Trophoblast cell (in vitro differentiated cells and primary cell): ENCODE data around the gene MYH3.
A peak's percentile ranks its signal among the peaks of the same experiment; 100 is the strongest.

ENCODE experiments used
- DNase-seq, 2 donors: peaks; one replicate each; pipeline ENCODE4 v3.0.0-alpha.2; 2016
- H2AFZ ChIP-seq: 2 replicates; pipeline ENCODE4 v1.6.1; 2013; ENCODE audit warnings: low read length, moderate library complexity, mild to moderate bottlenecking; ENCODE audit not compliant: insufficient read depth, poor library complexity
- H2AK5ac ChIP-seq: 2 replicates; pipeline ENCODE4 v1.6.1; 2013; ENCODE audit warnings: mild to moderate bottlenecking, low read length
- H2BK120ac ChIP-seq: 2 replicates; pipeline ENCODE4 v1.6.1; 2013; ENCODE audit warnings: low read length, mild to moderate bottlenecking, moderate library complexity; ENCODE audit not compliant: insufficient read depth, poor library complexity
- H2BK12ac ChIP-seq: 2 replicates; pipeline ENCODE4 v1.6.1; 2013; ENCODE audit warnings: mild to moderate bottlenecking, low read length, moderate library complexity
- H2BK5ac ChIP-seq: 2 replicates; pipeline ENCODE4 v1.6.1; 2013; ENCODE audit warnings: low read length, low read depth, moderate library complexity, mild to moderate bottlenecking; ENCODE audit not compliant: poor library complexity
- H3K14ac ChIP-seq: 2 replicates; pipeline ENCODE4 v1.6.1; 2013; ENCODE audit warnings: mild to moderate bottlenecking, low read length
- H3K18ac ChIP-seq: 2 replicates; pipeline ENCODE4 v1.6.1; 2013; ENCODE audit warnings: mild to moderate bottlenecking, low read length
- H3K23ac ChIP-seq: 2 replicates; pipeline ENCODE4 v1.6.1; 2013; ENCODE audit warnings: low read length
- H3K27ac ChIP-seq: 2 replicates; pipeline ENCODE4 v1.5.1; 2013; ENCODE audit warnings: low read depth, mild to moderate bottlenecking, inconsistent platforms, low read length, moderate library complexity
- H3K27me3 ChIP-seq: 2 replicates; pipeline ENCODE4 v1.6.1; 2013; ENCODE audit warnings: inconsistent platforms, mild to moderate bottlenecking, low read length, moderate library complexity; ENCODE audit not compliant: insufficient read depth
- H3K36me3 ChIP-seq, 2 experiments: 1 replicate in 1 of 2; 2 replicates in 1 of 2; pipeline ENCODE4 v1.6.1; 2013; ENCODE audit warnings: low read length in 2 of 2, mild to moderate bottlenecking in 2 of 2, moderate library complexity in 1 of 2; ENCODE audit not compliant: insufficient read depth in 2 of 2, control insufficient read depth in 1 of 2
- H3K4ac ChIP-seq: 2 replicates; pipeline ENCODE4 v1.6.1; 2013; ENCODE audit warnings: low read depth, mild to moderate bottlenecking, low read length, moderate library complexity
- H3K4me1 ChIP-seq, 2 experiments: 1 replicate in 1 of 2; 2 replicates in 1 of 2; pipeline ENCODE4 v1.6.1; 2013; ENCODE audit warnings: low read length in 2 of 2, mild to moderate bottlenecking in 2 of 2, moderate library complexity in 1 of 2; ENCODE audit not compliant: insufficient read depth in 2 of 2, control insufficient read depth in 1 of 2
- H3K4me2 ChIP-seq: 2 replicates; pipeline ENCODE4 v1.6.1; 2013; ENCODE audit warnings: inconsistent platforms, mild to moderate bottlenecking, low read length, moderate library complexity
- H3K4me3 ChIP-seq: 2 replicates; pipeline ENCODE4 v1.5.1; 2013; ENCODE audit warnings: mild to moderate bottlenecking, low read depth, low read length, inconsistent platforms
- H3K79me1 ChIP-seq: one replicate; pipeline ENCODE4 v1.6.1; 2013; ENCODE audit warnings: low read length
- H3K79me2 ChIP-seq: 2 replicates; pipeline ENCODE4 v1.6.1; 2013; ENCODE audit warnings: low read length, mild to moderate bottlenecking; ENCODE audit not compliant: control insufficient read depth, insufficient read depth, poor library complexity
- H3K9ac ChIP-seq: 2 replicates; pipeline ENCODE4 v1.6.1; 2013; ENCODE audit warnings: mild to moderate bottlenecking, low read length
- H3K9me3 ChIP-seq: 2 replicates; pipeline ENCODE4 v1.6.1; 2013; ENCODE audit warnings: low read depth, mild to moderate bottlenecking, control low read depth, inconsistent platforms, low read length; ENCODE audit not compliant: insufficient read depth
- H4K12ac ChIP-seq: 2 replicates; pipeline ENCODE4 v1.6.1; 2013; ENCODE audit warnings: low read depth, mild to moderate bottlenecking, low read length, moderate library complexity
- H4K8ac ChIP-seq: 2 replicates; pipeline ENCODE4 v1.6.1; 2013; ENCODE audit warnings: low read depth, mild to moderate bottlenecking, low read length, moderate library complexity
- H4K91ac ChIP-seq: one replicate; pipeline ENCODE4 v1.6.1; 2013; ENCODE audit warnings: low read depth, mild to moderate bottlenecking, low read length, moderate library complexity
- WGBS: extraction: QIAGEN DNeasy Blood & Tissue Kit; methylation state at CpG from one replicate; pipeline ENCODE4 v1.1.7; 2013; ENCODE audit warnings: missing lambda C conversion rate; ENCODE audit not compliant: insufficient read length, insufficient coverage; ENCODE audit errors: extremely low coverage; 5-methylcytosine and 5-hydroxymethylcytosine counted together

The MYH3 gene

DNA sequence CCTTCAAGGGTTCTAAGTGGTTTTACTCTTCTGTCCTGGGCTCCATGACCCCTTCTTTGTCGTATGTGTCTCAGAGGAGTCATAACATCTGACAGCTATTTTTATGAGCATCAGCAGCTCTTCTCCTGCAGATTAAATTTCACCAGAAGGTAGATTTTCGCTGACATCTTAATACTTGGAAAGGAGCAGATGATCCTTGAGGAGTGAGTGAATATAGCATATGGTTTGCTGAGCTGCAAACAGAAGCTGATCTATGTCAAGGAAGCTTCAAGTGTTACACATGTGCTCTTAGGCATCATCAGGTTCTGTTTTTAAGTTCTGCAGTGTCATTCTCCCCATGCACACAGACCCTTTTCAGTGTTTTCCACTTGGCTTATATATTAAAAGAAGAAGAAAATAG is 58.5 kb downstream of the MYH3 start:
- Histone ChIP-seq H2AFZ (no peak overlapping the region), H3K27me3 (no peaks in the 10 kb centered on the region), H3K23ac (no peak overlapping the region), H3K9me3 (no peaks in the 10 kb centered on the region), H3K36me3 (no peaks in the 10 kb centered on the region), H4K91ac (no peak overlapping the region), H3K4me2 (no peak overlapping the region), H3K79me1 (no peaks in the 10 kb centered on the region), H2BK12ac (no peak overlapping the region), H2BK5ac (no peak overlapping the region), H3K9ac (no peak overlapping the region), H2AK5ac (no peak overlapping the region), H3K4me3 (no peak overlapping the region), H4K8ac (no peak overlapping the region), H3K27ac (no peak overlapping the region), H4K12ac (no peak overlapping the region), H3K4me1 (peaks cover 0 to 3% of the 10 kb centered on the region in 2 experiments), H3K79me2 (no peaks in the 10 kb centered on the region), H3K4ac (no peak overlapping the region), H3K14ac (no peak overlapping the region), H3K18ac (no peak overlapping the region), H2BK120ac (no peak overlapping the region)
- no peak for DNase-seq
- no CpG with 5 or more reads among the region's 2 CpGs for WGBS

DNA sequence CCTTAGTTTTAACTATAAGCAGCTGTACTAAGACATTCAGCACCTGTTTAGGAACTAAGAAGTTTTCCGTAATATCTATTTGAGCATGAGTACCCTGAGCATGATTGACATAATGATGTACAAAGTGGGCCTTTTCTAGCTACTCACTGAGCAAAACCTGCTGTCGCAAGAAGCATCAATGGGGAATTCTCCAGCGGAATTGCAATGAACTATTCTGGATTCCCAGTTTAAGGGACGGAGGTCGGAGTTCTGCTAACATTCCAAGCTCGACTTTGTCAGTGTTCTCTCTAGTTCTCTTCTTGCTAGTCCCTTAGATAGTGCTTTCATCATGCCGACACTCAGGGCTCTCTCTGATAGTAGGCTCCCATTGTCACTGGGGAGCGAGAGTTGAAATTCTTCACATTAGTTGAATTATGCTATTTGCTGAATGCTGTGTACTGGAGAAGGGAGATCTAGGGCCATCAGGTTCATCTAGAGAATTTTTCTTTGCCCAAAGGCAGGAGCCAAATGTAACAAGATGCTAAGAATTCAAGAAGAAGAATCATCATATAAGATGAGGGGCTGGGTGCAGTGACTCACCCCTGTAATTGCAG is 67.5 kb downstream of the MYH3 start:
- Histone ChIP-seq H3K9ac (no peak overlapping the region), H3K4ac (no peak overlapping the region), H3K27me3 (no peaks in the 10 kb centered on the region), H3K27ac (no peak overlapping the region), H3K4me1 (no peaks in the 10 kb centered on the region), H3K14ac (no peak overlapping the region), H3K4me2 (no peak overlapping the region), H3K4me3 (no peak overlapping the region), H3K18ac (no peak overlapping the region), H2BK5ac (no peak overlapping the region), H3K79me2 (no peaks in the 10 kb centered on the region), H2AFZ (no peak overlapping the region), H2AK5ac (no peak overlapping the region), H4K8ac (no peak overlapping the region), H2BK120ac (no peak overlapping the region), H3K36me3 (no peaks in the 10 kb centered on the region), H3K23ac (no peak overlapping the region), H4K91ac (no peak overlapping the region), H4K12ac (no peak overlapping the region), H3K9me3 (peaks cover 2% of the 10 kb centered on the region), H3K79me1 (no peaks in the 10 kb centered on the region), H2BK12ac (no peak overlapping the region)
- DNase-seq, result peak; percentile 51 to 76
- no CpG with 5 or more reads among the region's 8 CpGs for WGBS

GRCh38 chr17:10585529-10585928 is 71.6 kb downstream of the MYH3 start:
- H4K12ac ChIP-seq, result no peak overlapping the region
- no peak overlapping the region for H3K4me2 ChIP-seq
- no peak overlapping the region for H3K23ac ChIP-seq
- peaks cover 2% of the 10 kb centered on the region for H3K9me3 ChIP-seq
- no peak overlapping the region for H3K4me3 ChIP-seq
- H3K27ac ChIP-seq, result no peak overlapping the region
- H3K79me1 ChIP-seq, result no peaks in the 10 kb centered on the region
- H3K4me1 ChIP-seq, result no peaks in the 10 kb centered on the region
- H3K36me3 ChIP-seq, result no peaks in the 10 kb centered on the region
- H2AFZ ChIP-seq, result no peak overlapping the region
- no peak overlapping the region for H3K9ac ChIP-seq
- H3K27me3 ChIP-seq, result no peaks in the 10 kb centered on the region
- H3K18ac ChIP-seq, result no peak overlapping the region
- H2AK5ac ChIP-seq, result no peak overlapping the region
- no CpG with 5 or more reads among the region's 9 CpGs for WGBS
- no peak overlapping the region for H4K8ac ChIP-seq
- no peak overlapping the region for H2BK120ac ChIP-seq
- H3K14ac ChIP-seq, result no peak overlapping the region
- no peak overlapping the region for H2BK5ac ChIP-seq
- H4K91ac ChIP-seq, result no peak overlapping the region
- H2BK12ac ChIP-seq, result no peak overlapping the region
- H3K4ac ChIP-seq, result no peak overlapping the region
- no peak for DNase-seq
- H3K79me2 ChIP-seq, result no peaks in the 10 kb centered on the region

DNA sequence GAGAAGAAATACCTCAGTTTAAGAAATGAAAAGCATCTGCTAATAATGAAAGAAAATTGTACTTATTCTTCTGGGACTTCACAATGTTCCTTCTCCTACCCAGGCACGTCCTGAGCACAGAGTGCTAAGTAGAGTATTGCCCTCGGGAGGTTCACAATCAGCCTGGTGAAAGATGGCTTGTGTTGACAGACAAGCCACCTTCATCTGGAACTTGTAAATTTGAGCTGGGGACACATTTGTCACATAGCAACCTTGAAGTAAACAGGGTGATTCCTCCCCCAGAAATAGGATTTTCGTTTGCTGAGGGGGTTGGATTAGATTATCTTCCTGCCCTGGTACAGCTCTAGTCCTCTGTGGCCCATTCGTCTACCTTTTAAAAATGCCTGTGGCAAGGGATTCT is 73.3 kb downstream of the MYH3 start:
- H3K9me3 ChIP-seq, result peaks cover 2% of the 10 kb centered on the region
- H3K4me2 ChIP-seq, result no peak overlapping the region
- no peak overlapping the region for H2BK120ac ChIP-seq
- no peak overlapping the region for H4K8ac ChIP-seq
- H3K36me3 ChIP-seq, result no peaks in the 10 kb centered on the region
- H2BK5ac ChIP-seq, result no peak overlapping the region
- H2BK12ac ChIP-seq, result no peak overlapping the region
- H3K79me1 ChIP-seq, result no peaks in the 10 kb centered on the region
- no peak overlapping the region for H2AK5ac ChIP-seq
- H3K14ac ChIP-seq, result no peak overlapping the region
- H3K4me1 ChIP-seq, result no peaks in the 10 kb centered on the region
- DNase-seq, result no peak
- no peak overlapping the region for H3K4me3 ChIP-seq
- no CpG with 5 or more reads among the region's 4 CpGs for WGBS
- H3K27ac ChIP-seq, result no peak overlapping the region
- H2AFZ ChIP-seq, result no peak overlapping the region
- no peak overlapping the region for H3K23ac ChIP-seq
- H3K27me3 ChIP-seq, result no peaks in the 10 kb centered on the region
- no peaks in the 10 kb centered on the region for H3K79me2 ChIP-seq
- H3K9ac ChIP-seq, result no peak overlapping the region
- no peak overlapping the region for H3K18ac ChIP-seq
- H4K91ac ChIP-seq, result no peak overlapping the region
- H4K12ac ChIP-seq, result no peak overlapping the region
- H3K4ac ChIP-seq, result no peak overlapping the region
